Choroid plexus epithelial cell (primary cell): ENCODE results near the gene MAP4K4.

ENCODE experiments used
- DNase-seq: peaks from one replicate; pipeline ENCODE4 v3.0.0-alpha.2; 2010; ENCODE audit warnings: low read depth
- H3K4me3 ChIP-seq: 2 replicates; pipeline ENCODE4 v1.5.1; 2011; ENCODE audit warnings: low read depth, mild to moderate bottlenecking, control low read depth, low read length, moderate library complexity
- TF ChIP-seq, protein P1 (sequence below): conservative IDR thresholded peaks from 2 replicates; pipeline ENCODE4 v1.5.1; 2011; ENCODE audit warnings: low read depth, mild to moderate bottlenecking, control low read depth, inconsistent platforms, low read length, moderate library complexity

Gene MAP4K4

GRCh38 chr2:101710036-101710435 is 12.5 kb downstream of the MAP4K4 start:
- TF ChIP-seq, protein P1, sequence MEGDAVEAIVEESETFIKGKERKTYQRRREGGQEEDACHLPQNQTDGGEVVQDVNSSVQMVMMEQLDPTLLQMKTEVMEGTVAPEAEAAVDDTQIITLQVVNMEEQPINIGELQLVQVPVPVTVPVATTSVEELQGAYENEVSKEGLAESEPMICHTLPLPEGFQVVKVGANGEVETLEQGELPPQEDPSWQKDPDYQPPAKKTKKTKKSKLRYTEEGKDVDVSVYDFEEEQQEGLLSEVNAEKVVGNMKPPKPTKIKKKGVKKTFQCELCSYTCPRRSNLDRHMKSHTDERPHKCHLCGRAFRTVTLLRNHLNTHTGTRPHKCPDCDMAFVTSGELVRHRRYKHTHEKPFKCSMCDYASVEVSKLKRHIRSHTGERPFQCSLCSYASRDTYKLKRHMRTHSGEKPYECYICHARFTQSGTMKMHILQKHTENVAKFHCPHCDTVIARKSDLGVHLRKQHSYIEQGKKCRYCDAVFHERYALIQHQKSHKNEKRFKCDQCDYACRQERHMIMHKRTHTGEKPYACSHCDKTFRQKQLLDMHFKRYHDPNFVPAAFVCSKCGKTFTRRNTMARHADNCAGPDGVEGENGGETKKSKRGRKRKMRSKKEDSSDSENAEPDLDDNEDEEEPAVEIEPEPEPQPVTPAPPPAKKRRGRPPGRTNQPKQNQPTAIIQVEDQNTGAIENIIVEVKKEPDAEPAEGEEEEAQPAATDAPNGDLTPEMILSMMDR, result no peak
- H3K4me3 ChIP-seq, result no peak overlapping the region
- no peak for DNase-seq

GRCh38 chr2:101710471-101711318 is 13.2 kb downstream of the MAP4K4 start:
- no peak for DNase-seq
- no peak overlapping the region for H3K4me3 ChIP-seq
- TF ChIP-seq, protein P1, result no peak

DNA sequence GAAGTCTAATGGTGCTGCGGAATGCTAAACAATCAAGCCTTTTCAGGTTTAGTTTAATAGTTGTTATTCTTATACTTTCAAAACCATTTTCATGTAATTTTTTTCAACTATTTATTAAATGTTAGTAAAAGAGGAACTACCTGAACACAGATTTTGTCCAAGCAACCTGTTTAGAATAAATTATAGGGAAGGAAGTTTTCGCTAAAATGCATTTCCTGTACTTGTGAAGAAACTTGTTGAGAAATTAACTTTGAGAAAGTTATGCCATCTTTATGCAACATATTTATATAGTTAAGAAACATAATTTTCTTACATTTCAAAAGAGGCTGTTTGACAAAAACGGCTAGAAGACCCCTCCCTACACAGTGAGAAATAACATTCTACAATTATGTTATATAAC is 16.6 kb downstream of the MAP4K4 start:
- H3K4me3 ChIP-seq, result no peak overlapping the region
- no peak for DNase-seq
- TF ChIP-seq, protein P1, result no peak

DNA sequence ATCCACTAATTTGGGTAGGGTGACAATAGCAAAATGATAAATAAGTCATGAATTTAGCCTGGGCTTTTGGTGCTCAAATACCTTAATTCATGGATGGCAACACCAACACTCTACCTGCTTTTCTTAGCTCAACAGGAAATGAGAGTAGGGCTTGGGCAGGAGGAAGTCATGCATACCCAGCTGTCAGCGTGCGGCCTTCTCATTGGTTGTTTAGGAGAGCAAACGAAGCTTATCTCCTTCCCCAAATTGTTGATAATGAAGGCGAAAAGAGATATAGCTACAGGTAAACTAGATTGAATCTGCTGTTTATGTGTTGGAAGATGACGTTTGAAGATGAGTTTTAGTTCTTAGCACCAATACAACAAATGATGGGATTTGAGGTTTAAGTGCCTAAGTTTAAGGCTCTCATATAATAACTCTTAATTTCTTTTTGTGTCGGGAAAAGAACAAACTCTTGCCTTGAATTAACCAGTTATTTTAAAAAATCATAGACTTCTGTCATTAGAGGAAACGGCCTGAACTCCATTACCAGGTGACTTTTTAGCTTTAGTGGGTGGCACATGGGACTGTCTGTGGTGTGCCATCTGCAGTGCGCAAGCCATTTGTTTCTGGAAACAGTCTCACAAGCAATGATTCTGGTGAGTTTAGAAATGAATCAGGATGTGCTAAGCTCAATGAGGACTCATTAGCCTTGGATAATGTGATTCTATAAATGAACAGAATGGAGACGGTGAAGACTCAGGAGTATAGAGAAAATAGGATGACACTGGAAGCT is 19.8 kb downstream of the MAP4K4 start:
- H3K4me3 ChIP-seq, result no peak overlapping the region
- DNase-seq, result no peak
- TF ChIP-seq, protein P1, result no peak

- DNase-seq, result no peak
- no peak overlapping the region for H3K4me3 ChIP-seq
- TF ChIP-seq, protein P1, result no peak
Observed at GRCh38 chr2:101718479-101718878, 21.0 kb downstream of the MAP4K4 start.

GRCh38 chr2:101718993-101719571 is 21.6 kb downstream of the MAP4K4 start:
- no peak overlapping the region for H3K4me3 ChIP-seq
- DNase-seq, result no peak
- TF ChIP-seq, protein P1, result no peak
